IPS-15b (cell line): ENCODE data around the gene NR2F1.
A peak's percentile ranks its signal among the peaks of the same experiment; 100 is the strongest.

Experiments used
- H3K27me3 ChIP-seq: one replicate; pipeline ENCODE4 v1.6.1; 2013; ENCODE audit warnings: low read length; ENCODE audit not compliant: control insufficient read depth, insufficient read depth
- H3K36me3 ChIP-seq: one replicate; pipeline ENCODE4 v1.6.1; 2013; ENCODE audit warnings: low read length; ENCODE audit not compliant: control insufficient read depth, insufficient read depth
- H3K4me1 ChIP-seq: one replicate; pipeline ENCODE4 v1.6.1; 2013; ENCODE audit warnings: mild to moderate bottlenecking, low read length; ENCODE audit not compliant: control insufficient read depth, insufficient read depth
- H3K4me3 ChIP-seq: one replicate; pipeline ENCODE4 v1.5.1; 2013; ENCODE audit warnings: low read depth, low read length
- H3K9ac ChIP-seq: one replicate; pipeline ENCODE4 v1.6.1; 2013; ENCODE audit warnings: low read depth, mild to moderate bottlenecking, low read length
- H3K9me3 ChIP-seq: one replicate; pipeline ENCODE4 v1.6.1; 2013; ENCODE audit warnings: mild to moderate bottlenecking, low read length; ENCODE audit not compliant: control insufficient read depth, insufficient read depth

The NR2F1 gene

DNA sequence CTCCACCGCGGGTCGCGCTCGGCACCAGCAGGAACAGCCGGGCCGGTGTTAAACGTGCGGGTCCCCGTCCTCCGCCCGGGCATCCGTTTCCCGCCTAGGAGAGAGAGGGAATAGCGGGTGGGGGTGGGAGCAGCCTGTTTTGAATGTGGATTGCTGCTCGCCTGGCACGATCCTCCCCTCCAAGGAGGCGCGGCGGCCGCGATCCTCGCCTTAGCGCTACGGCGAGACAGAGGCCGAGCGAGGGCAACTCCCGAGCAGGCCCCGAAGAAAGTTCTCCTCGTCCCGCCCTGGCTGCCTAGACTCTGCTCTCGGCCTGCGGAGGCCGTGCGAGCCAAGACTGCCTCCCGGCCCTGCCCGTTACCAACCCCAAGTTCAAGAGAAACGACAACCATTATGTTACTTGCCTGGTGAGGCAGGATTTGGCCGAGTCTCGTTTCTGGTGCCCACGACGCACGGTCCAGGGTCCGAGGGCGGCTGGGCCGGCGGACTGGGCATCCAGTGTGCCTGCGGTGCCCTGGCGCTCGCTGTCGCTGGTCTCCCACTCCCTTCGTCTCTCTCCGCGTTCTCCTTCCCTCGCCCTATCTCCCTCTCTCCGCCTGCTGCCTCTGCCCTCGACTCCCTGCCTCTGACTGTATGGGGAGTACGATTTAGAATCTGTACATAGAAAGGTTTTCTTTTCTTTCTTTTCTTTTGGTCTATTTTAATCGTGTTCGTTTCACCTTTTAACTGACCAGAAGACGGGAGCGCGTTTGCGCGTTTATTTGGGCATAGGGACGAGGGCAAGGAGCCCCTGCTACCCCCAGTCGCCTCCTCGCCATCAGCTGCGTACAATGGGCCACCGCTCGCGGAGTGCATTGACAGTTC lies 2.7 kb upstream of the NR2F1 start:
- Histone ChIP-seq H3K4me1 (peaks cover 11% of the 10 kb centered on the region), H3K9me3 (no peaks in the 10 kb centered on the region), H3K27me3 (peaks cover 82% of the 10 kb centered on the region), H3K9ac (no peak overlapping the region), H3K36me3 (no peaks in the 10 kb centered on the region), H3K4me3 (peak overlapping the region; percentile 52)

DNA sequence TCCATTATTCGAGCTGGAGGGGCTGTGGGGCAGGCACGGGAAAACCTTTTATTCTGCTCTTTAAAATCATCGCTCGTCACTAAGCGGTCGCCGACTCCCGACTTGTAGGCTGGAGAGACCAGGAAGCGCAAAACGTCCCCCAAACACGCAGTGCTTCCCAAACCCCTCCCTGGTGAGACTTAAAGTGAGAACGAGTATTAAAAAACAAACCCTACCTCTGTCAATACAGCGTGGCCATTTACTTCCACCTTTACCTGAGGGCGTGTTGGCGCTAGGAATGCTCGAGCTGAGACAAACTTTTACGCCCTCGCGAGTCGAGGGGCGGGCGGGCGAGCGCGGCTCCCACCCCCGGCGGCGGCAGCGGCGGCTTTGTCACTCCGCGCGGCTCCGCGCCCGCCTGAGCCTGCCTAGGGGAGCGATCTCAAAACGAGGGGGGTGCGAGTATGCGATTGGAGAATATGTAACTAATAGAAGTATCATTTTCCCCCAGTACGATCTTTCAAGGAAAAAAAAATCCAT lies 2.0 kb upstream of the NR2F1 start, which contains the start of gene NR2F1-AS1:
Gene NR2F1-AS1 (minus strand): TSS at position 293 of the 519 bp plus-strand sequence.
- Histone ChIP-seq H3K4me3 (peak within 1 kb of the TSS; percentile 52), H3K9ac (no peak within 1 kb of the TSS), H3K27me3 (peaks cover 81% of the 10 kb centered on the region), H3K4me1 (peaks cover 11% of the 10 kb centered on the region), H3K9me3 (no peaks in the 10 kb centered on the region), H3K36me3 (no peaks in the 10 kb centered on the region)

DNA sequence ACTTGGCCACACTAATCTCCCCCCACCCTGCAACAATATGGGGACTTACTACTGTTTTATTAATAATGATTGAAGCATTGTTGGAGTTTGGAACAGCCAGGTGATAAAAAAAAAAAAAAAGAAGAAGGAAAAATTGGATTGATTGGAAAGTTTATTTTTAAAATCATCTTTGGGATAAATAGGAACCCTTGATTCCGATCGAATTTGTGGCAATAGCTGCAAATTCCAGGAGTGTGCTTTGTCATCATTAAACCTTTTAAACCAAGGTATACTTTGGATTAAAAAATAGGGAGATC lies 907 bp upstream of the NR2F1 start:
- H3K36me3 ChIP-seq: no peaks in the 10 kb centered on the region
- H3K9ac ChIP-seq: no peak overlapping the region
- H3K9me3 ChIP-seq: no peaks in the 10 kb centered on the region
- H3K4me3 ChIP-seq: no peak overlapping the region
- peaks cover 81% of the 10 kb centered on the region for H3K27me3 ChIP-seq
- H3K4me1 ChIP-seq: peaks cover 11% of the 10 kb centered on the region

DNA sequence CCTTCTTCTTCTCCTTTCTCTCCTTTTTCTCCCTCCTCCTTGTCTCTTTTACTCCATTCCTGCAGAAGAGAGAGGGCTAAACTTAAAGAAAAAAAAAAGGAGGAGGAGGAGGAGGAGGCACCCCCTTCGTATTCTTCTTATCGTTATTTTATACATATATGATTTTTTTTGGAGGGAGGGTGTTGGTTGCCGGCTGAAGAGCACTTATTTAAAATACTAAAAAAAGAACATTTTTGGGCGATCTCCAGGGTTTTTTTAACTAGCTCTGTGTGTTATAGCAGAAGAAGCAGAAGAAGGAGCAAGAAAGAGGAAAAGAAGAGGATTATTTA lies 381 bp downstream of the NR2F1 start:
- no peak overlapping the region for H3K9ac ChIP-seq
- H3K36me3 ChIP-seq: no peaks in the 10 kb centered on the region
- peaks cover 80% of the 10 kb centered on the region for H3K27me3 ChIP-seq
- peaks cover 11% of the 10 kb centered on the region for H3K4me1 ChIP-seq
- no peaks in the 10 kb centered on the region for H3K9me3 ChIP-seq
- peak overlapping the region; percentile 18 for H3K4me3 ChIP-seq

DNA sequence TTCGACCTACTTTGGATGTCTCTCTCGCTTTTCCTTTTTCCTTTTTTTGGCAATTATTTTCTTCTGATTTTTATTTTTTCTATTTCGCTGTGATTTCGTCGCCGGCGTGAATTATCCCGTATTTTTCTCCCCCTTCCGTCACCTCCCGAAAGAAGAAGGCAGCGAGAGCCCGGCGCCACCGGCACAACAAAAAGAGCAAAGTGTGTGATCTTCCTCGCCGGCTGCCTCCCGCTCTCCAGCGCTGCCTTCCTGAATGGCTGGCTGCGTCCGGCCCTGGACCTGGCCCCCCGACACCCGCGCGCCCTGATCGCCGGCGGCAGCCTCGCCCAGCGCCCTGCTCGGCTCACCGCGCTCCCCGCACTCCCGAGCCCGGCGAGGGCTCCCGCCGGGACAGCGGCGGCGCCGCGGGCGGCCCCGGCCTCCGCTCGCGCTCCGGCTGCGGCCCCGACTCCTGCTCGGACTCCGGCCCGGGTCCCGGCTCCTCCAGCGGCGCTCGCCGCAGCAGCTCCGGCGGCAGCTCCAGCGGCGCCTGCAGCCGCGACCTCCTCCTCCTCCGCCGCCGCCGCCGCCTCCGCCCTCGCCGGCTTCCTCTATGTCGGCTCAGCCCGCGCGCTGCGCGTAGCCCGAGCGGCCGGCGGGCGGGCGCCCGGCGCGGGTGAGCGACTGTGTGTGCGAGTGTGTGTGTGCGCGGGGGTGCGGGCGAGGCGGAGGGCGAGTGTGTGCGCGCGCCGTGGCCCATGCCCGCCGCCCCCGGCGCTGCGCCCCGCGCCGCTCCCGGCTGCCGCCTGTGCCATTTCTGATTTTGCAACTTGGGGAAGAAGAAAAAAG lies 960 bp downstream of the NR2F1 start:
- H3K4me1 ChIP-seq: peaks cover 9% of the 10 kb centered on the region
- no peak overlapping the region for H3K9ac ChIP-seq
- no peaks in the 10 kb centered on the region for H3K36me3 ChIP-seq
- H3K4me3 ChIP-seq: peak overlapping the region; percentile 18
- H3K27me3 ChIP-seq: peaks cover 80% of the 10 kb centered on the region
- no peaks in the 10 kb centered on the region for H3K9me3 ChIP-seq

DNA sequence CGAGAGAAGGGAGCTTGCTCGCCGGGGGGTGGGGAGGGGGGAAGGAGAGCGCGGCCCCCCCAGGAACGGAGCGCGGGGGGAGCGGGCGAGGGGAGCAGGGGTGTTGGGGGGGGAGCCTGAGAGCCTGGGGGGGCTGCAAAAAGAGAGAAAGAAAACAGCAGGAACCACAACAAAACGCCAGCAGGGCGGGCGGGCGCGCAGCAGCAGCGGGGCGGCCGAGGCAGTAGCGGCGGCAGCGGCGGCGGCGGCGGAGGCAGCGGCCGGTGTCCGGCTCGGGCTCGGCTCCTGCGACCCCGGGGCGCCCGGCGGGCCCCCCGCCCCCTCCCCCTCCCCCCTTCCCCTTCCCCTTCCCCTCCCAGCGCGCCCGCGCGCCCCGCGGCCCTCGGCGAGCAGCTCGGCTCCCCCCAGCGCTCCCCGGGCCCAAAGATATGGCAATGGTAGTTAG lies 1.6 kb downstream of the NR2F1 start:
- peaks cover 9% of the 10 kb centered on the region for H3K4me1 ChIP-seq
- H3K9ac ChIP-seq: no peak overlapping the region
- H3K9me3 ChIP-seq: no peaks in the 10 kb centered on the region
- H3K36me3 ChIP-seq: no peaks in the 10 kb centered on the region
- H3K4me3 ChIP-seq: no peak overlapping the region
- peaks cover 82% of the 10 kb centered on the region for H3K27me3 ChIP-seq

DNA sequence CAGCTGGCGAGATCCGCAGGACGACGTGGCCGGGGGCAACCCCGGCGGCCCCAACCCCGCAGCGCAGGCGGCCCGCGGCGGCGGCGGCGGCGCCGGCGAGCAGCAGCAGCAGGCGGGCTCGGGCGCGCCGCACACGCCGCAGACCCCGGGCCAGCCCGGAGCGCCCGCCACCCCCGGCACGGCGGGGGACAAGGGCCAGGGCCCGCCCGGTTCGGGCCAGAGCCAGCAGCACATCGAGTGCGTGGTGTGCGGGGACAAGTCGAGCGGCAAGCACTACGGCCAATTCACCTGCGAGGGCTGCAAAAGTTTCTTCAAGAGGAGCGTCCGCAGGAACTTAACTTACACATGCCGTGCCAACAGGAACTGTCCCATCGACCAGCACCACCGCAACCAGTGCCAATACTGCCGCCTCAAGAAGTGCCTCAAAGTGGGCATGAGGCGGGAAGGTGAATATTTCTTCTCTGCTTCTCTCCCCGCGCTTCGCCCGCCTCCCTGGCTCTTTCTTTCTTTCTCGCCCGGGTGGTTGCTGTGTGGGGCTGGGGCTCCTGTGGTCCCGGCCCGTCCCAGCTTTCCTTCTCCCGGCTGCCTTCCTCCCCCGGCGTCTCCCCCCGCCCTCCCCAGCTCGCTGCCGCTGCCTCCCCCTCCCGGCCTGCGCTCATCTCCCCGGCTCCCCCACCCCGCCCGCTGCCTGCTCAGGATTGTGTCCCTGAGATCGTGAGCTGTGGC lies 2.2 kb downstream of the NR2F1 start:
- Histone ChIP-seq H3K9ac (no peak overlapping the region), H3K4me3 (peak overlapping the region; percentile 41), H3K27me3 (peaks cover 82% of the 10 kb centered on the region), H3K4me1 (peaks cover 8% of the 10 kb centered on the region), H3K9me3 (no peaks in the 10 kb centered on the region), H3K36me3 (no peaks in the 10 kb centered on the region)

DNA sequence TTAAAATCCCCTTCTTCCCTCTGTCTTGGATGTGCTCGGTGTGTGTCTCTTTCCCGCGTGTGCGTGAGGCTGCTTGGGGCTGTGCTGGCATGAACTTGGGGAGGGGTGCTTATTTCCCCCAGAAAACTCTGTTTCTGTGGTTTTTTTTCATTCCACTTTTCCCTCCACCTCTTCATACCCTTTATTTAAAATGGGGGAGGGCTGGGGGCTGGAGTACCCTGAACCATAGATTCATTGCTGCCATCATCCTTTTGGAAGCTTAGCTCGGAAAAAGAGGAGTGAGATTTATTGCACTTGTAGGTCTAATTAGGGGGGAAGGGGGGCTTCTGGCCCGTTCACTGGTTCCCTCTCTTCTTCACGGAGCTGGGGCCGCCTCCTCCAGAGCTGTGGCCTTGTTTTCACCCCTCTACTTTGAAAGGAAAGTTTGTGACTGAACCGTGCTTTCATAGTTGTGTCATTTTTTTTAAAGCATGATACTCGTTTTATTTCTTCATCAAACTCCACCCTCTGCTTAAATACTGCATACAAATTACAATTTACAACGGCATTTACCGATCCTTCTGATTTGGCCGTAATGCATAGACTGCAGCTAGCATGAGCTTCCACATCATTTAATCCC lies 2.9 kb downstream of the NR2F1 start:
- H3K9me3 ChIP-seq: no peaks in the 10 kb centered on the region
- no peak overlapping the region for H3K4me3 ChIP-seq
- peaks cover 82% of the 10 kb centered on the region for H3K27me3 ChIP-seq
- H3K9ac ChIP-seq: no peak overlapping the region
- H3K36me3 ChIP-seq: no peaks in the 10 kb centered on the region
- H3K4me1 ChIP-seq: peaks cover 2% of the 10 kb centered on the region

DNA sequence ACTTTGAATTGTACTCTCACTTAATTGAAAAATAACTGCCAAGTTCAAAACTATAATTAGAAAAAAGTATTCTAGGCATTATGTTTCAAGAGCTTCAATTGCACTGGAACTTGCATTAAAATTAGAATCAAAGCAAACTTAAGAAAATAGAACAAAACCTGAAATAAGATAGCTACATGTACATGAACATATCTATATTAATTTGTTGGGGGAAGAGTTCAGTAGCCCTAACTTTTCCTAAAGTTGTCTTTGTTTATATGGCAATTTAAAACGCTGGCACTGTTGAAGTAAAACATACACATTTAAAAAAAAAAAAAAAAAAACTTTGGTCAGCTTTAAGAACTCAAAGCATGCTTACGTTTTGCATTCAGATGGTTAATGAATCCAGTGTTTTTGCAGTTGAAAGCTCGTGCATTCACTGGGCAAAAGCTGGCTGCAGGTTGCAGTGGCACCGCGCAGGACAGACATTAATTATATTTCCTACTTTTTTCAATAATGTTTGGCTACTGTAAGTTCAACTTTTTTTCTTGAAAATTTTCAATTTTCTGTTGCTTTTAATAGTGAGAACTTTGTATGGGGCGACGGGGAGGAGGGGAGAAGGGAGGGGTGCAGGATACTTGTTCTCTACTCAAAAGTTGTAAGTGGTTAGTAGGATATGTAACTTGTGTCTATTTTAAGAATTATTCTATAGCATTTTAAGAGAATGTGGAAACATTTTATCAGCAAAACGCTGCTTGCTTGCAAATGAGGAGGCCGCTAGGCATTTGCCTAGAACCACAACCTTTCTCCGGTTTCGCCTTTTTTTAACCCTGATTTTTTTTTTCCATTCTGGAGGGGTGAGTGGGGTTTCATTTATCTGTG lies 3.9 kb downstream of the NR2F1 start:
- Histone ChIP-seq H3K4me1 (peaks cover 2% of the 10 kb centered on the region), H3K36me3 (no peaks in the 10 kb centered on the region), H3K9ac (no peak overlapping the region), H3K4me3 (no peak overlapping the region), H3K27me3 (peaks cover 86% of the 10 kb centered on the region), H3K9me3 (no peaks in the 10 kb centered on the region)

DNA sequence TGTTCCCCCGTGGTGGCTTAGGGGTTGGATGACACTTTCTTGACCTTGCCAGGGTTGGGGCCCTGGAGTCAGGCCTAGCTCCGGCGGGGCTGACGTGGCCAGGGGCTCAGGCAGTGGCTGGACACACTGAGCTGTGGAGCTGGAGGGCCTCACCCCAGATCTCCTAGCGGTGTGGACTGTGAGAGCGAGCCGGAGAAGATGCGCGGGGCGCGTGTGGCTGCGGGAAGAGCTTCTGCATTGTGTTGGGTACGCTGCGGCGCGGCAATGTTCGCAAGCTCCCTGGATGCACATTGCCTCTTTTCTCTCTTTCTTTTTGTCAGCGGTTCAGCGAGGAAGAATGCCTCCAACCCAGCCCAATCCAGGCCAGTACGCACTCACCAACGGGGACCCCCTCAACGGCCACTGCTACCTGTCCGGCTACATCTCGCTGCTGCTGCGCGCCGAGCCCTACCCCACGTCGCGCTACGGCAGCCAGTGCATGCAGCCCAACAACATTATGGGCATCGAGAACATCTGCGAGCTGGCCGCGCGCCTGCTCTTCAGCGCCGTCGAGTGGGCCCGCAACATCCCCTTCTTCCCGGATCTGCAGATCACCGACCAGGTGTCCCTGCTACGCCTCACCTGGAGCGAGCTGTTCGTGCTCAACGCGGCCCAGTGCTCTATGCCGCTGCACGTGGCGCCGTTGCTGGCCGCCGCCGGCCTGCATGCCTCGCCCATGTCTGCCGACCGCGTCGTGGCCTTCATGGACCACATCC lies 4.8 kb downstream of the NR2F1 start:
- H3K36me3 ChIP-seq: no peaks in the 10 kb centered on the region
- peaks cover 2% of the 10 kb centered on the region for H3K4me1 ChIP-seq
- H3K9ac ChIP-seq: no peak overlapping the region
- peaks cover 87% of the 10 kb centered on the region for H3K27me3 ChIP-seq
- H3K4me3 ChIP-seq: peak overlapping the region; percentile 35
- H3K9me3 ChIP-seq: no peaks in the 10 kb centered on the region
